ENCODE data around the gene NTNG2. TPM values are rescaled to one million over a fixed set of nuclear protein-coding genes. Genes with fewer than 3 reads are reported as not detected.

The NTNG2 gene
- total RNA-seq, 2 experiments from 2014 or later = 2.2 to 2.4 TPM

DNA sequence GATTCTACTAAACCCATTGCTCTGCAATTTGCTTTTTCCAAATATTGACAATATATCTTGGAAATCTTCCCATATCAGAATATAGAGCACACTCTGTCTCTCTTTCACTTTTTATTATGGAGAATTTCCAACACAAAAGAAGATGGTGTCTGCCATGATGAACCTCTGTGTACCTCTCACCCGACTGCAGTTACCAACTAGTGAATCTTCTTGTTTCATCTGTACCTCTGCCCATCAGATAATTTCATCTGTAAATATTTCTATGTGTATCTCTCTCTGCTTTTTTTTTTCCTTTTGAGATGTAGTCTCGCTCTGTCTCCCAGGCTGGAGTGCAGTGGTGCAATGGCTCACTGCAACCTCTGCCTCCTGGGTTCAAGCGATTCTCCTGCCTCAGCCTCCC lies 62.8 kb downstream of the NTNG2 start:
- Mint-ChIP-seq H3K27ac (no peak overlapping the region), H3K4me1 (ENCODE audit: low read depth) (peaks cover 3% of the 10 kb centered on the region), H3K36me3 (ENCODE audit: low read depth) (no peaks in the 10 kb centered on the region), H3K9me3 (no peaks in the 10 kb centered on the region), H3K27me3 (peaks cover 2% of the 10 kb centered on the region), H3K4me3 (no peak overlapping the region)
- DNase-seq (no peak), ATAC-seq (no peak)
- ChIA-PET CTCF (interaction anchor here (2.1 kb wide), 1 partner anchor 12 kb away, joined by 10 read pairs; no protein-coding TSS in a partner anchor), POLR2A (no interaction called here)
- intact Hi-C loops (cut with micrococcal nuclease) = no loop called here
- TF ChIP-seq, protein P1, sequence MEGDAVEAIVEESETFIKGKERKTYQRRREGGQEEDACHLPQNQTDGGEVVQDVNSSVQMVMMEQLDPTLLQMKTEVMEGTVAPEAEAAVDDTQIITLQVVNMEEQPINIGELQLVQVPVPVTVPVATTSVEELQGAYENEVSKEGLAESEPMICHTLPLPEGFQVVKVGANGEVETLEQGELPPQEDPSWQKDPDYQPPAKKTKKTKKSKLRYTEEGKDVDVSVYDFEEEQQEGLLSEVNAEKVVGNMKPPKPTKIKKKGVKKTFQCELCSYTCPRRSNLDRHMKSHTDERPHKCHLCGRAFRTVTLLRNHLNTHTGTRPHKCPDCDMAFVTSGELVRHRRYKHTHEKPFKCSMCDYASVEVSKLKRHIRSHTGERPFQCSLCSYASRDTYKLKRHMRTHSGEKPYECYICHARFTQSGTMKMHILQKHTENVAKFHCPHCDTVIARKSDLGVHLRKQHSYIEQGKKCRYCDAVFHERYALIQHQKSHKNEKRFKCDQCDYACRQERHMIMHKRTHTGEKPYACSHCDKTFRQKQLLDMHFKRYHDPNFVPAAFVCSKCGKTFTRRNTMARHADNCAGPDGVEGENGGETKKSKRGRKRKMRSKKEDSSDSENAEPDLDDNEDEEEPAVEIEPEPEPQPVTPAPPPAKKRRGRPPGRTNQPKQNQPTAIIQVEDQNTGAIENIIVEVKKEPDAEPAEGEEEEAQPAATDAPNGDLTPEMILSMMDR (IDR thresholded peaks at IDR 0.05) = no peak

DNA sequence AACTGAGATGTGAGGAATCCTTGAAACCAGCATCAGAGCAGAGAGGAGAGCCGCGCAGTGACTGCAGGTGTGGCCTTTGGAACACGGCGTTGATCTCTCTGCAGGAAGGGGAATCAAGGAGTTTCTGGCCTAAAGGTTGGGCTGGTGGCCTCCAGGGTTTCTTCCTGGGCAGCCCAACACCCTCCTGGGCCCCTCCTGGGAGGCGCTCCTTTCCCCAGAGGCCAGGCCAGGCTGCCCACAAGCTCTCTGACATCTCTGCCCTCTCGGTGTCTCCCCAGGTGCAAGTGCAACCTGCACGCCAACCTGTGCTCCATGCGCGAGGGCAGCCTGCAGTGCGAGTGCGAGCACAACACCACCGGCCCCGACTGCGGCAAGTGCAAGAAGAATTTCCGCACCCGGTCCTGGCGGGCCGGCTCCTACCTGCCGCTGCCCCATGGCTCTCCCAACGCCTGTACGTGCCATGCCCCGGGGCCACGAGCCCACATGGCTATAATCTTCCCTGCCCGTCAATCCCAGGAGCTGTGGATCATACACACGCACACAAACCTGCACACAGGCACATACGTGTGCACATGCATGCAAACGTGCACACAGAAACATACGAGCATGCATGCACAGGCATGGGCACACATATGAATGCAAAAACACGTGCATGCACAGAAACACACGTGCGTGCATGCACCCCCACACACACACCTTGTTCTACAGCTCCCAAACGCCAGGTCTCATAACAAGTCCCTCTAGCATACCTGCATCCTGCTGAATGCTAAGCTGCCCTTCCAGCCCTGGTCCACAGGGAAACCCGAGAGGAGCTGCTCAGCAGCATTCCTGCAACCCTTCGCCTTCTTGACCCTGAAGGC lies 64.9 kb downstream of the NTNG2 start:
- CTCF ChIA-PET = no interaction called here
- no peak for ATAC-seq
- no peak overlapping the region for H3K4me3 Mint-ChIP-seq

DNA sequence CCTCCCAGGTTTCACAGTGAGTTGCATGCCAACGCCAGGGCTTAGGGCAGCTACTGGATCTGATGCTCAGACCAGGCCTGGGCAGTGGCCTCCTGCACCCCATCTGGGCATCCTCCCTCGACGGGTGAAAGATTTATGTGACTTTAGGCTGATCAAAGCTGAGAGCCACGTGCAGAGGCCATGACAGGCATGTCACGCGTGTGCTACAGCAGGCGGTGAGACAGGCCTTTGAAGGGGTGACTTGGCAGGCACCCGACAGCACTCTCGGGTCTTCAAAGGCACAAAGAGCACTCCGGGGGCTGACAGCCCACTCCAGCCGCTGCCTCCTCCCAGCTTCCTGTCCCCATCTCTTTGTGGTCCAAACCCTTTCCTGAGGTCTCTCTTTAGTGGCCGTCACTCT lies 66.2 kb downstream of the NTNG2 start:
- ChIA-PET POLR2A (no interaction called here), CTCF (no interaction called here)
- H3K27ac Mint-ChIP-seq = no peak overlapping the region
- H3K27me3 Mint-ChIP-seq = no peaks in the 10 kb centered on the region
- DNase-seq = peak; percentile 25
- H3K9me3 Mint-ChIP-seq = no peaks in the 10 kb centered on the region
- intact Hi-C loops (cut with micrococcal nuclease) = no loop called here
- no peak overlapping the region for H3K4me3 Mint-ChIP-seq
- H3K4me1 Mint-ChIP-seq (ENCODE audit: low read depth) = peaks cover 3% of the 10 kb centered on the region
- ATAC-seq = peak; percentile 47
- TF ChIP-seq, protein P1 (IDR thresholded peaks at IDR 0.05) = no peak
- H3K36me3 Mint-ChIP-seq (ENCODE audit: low read depth) = no peaks in the 10 kb centered on the region

More for the DNA sequence above, 64.9 kb downstream of the NTNG2 start:
- Mint-ChIP-seq H3K36me3 (ENCODE audit: low read depth) (no peaks in the 10 kb centered on the region), H3K27me3 (no peaks in the 10 kb centered on the region), H3K4me1 (ENCODE audit: low read depth) (peaks cover 3% of the 10 kb centered on the region), H3K9me3 (no peaks in the 10 kb centered on the region), H3K27ac (no peak overlapping the region)
- POLR2A ChIA-PET = no interaction called here
- intact Hi-C loops (cut with micrococcal nuclease) = no loop called here
- TF ChIP-seq, protein P1 (IDR thresholded peaks at IDR 0.05) = no peak
- DNase-seq = no peak

DNA sequence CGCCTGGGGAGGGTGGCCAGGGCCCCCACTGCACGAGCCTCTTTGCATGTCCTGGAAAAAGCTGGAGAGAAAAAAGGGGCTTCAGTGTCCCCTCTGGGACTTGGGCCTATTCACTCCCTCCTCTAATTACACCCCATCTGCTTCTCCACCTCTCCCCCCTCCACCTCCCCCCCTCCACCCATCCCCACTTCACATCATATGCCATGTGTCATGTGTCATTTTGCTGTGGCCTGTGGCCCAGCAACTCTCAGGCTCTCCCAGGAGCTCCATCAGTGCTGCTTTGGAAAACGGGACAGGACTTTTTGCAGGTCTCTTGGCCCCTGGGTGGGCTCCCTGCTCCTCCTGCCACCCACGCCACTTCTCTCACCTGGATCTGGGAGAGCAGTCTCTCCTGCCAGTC lies 68.7 kb downstream of the NTNG2 start:
- TF ChIP-seq, protein P1 (IDR thresholded peaks at IDR 0.05) = no peak
- no peak for ATAC-seq
- CTCF ChIA-PET = no interaction called here
- H3K36me3 Mint-ChIP-seq (ENCODE audit: low read depth) = no peaks in the 10 kb centered on the region
- DNase-seq = no peak
- peaks cover 3% of the 10 kb centered on the region for H3K4me1 Mint-ChIP-seq (ENCODE audit: low read depth)
- no peaks in the 10 kb centered on the region for H3K9me3 Mint-ChIP-seq
- intact Hi-C loops (cut with micrococcal nuclease) = no loop called here
- POLR2A ChIA-PET = no interaction called here
- no peak overlapping the region for H3K4me3 Mint-ChIP-seq
- H3K27me3 Mint-ChIP-seq = no peaks in the 10 kb centered on the region
- H3K27ac Mint-ChIP-seq = no peak overlapping the region

DNA sequence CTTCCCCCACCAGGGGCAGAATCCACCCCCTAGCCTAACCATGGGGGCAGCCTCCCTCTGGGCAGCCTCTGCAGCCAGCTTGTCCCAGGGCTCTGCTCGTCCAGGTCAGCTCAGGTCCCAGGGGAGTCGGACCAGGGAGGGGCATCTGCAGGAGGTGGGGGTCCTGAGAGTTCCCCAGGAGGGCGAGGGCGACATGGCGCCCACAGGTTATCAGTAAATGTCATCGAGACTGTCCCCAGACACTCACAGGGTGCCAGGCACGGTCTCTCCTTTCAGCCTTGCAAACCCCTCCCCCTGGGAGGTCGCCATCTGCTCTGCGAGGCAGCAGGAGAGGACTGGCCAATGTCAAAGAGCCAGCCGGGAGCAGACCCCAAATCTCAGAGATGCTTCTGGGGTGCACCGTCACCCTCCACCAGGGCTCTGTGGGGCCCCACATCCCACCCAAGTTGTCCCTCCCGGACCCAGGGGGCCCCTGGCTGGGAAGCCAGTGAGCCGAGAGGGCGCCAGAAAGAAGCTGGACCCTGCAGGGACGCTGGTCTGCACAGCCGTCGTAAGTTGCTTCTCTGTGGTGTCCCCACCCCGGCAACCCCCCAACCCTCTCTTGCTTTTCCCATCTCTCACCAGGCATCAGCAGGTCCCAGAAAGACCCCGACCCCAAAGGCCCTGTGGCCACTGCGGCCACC lies 69.3 kb downstream of the NTNG2 start:
- POLR2A ChIA-PET = no interaction called here
- DNase-seq (no peak), ATAC-seq (no peak)
- TF ChIP-seq, protein P1 (IDR thresholded peaks at IDR 0.05) = no peak
- CTCF ChIA-PET = no interaction called here
- Mint-ChIP-seq H3K27ac (no peak overlapping the region), H3K36me3 (ENCODE audit: low read depth) (no peaks in the 10 kb centered on the region), H3K4me1 (ENCODE audit: low read depth) (peaks cover 3% of the 10 kb centered on the region), H3K9me3 (no peaks in the 10 kb centered on the region), H3K4me3 (no peak overlapping the region), H3K27me3 (no peaks in the 10 kb centered on the region)
- intact Hi-C loops (cut with micrococcal nuclease) = no loop called here
